Measurements from ENCODE around the gene LMNTD2.

LMNTD2 gene

DNA sequence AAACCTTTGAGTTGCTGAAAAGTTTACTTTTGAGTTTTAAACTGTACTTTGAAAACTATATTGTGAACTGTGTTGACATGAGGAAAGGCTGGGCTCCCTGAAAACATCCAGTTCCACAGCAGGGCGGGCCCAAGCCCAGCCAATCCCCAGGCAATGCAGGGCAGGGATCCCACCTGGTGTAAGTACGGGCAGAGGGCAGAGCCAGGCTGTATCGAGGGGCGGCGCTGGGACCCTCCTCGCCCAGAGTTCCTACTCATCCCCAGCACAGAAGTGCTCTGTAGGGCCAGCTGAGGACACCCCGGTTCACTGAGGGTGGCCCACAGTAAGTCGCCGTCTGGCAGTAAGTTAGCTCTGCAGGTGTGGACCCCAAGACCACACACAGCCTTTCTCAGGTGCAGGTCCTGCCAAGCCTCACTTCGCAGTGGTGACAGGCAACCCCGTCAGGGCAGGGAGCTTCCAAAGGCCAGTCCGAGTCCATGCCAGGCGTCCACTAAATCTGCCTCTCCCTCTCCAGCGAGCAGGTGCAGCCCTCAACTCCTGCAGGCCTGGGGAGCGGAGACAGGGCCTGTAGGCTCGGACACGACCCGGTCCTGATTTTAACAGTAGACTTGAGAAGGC, 6.6 kb upstream of the LMNTD2 start:
- H3K9me3 Mint-ChIP-seq: no peaks in the 10 kb centered on the region
- DNase-seq (no peak), ATAC-seq (replicated peaks) (no peak)
- H3K27ac Mint-ChIP-seq: no peak overlapping the region
- peak overlapping the region; percentile 64 to 65 for H3K4me3 Mint-ChIP-seq
- peaks cover 8% of the 10 kb centered on the region in 2 donors for H3K36me3 Mint-ChIP-seq
- no peaks in the 10 kb centered on the region for H3K27me3 Mint-ChIP-seq
- H3K4me1 Mint-ChIP-seq: peaks cover 4 to 6% of the 10 kb centered on the region in 2 donors

DNA sequence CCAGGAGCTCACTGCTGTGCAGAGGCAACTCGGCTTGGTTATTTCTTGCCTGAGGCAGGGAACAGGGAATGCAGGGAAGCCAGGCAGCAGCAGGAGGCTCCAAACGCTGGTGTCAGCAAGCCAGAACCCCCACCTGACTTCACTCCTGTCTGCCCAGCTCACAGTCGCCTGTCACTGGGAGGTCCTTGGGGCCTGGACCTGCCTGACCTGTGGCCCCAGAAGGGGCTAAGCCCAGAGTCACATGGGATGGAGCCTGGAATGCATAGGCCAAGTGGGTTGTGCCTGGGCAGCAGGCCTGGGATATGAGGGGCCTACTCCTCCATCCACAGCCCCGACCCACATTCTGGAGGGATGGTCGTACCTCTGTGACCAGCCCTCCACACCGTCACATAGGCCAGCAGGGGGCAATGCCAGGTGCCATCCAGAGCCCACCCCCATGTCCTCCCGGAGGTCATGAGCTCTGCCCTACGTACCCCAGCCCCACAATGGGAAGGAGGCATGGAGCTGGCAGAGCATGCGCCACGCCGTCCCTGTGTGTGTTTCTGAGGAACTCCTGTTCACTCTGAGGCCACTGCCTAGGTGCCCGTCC, 5.5 kb upstream of the LMNTD2 start:
- H3K9me3 Mint-ChIP-seq: no peaks in the 10 kb centered on the region
- ATAC-seq (replicated peaks): no peak
- no peak for DNase-seq
- H3K36me3 Mint-ChIP-seq: peaks cover 8% of the 10 kb centered on the region in 2 donors
- H3K27ac Mint-ChIP-seq: no peak overlapping the region
- no peaks in the 10 kb centered on the region for H3K27me3 Mint-ChIP-seq
- H3K4me1 Mint-ChIP-seq: peaks cover 8 to 13% of the 10 kb centered on the region in 2 donors
- no peak overlapping the region for H3K4me3 Mint-ChIP-seq

DNA sequence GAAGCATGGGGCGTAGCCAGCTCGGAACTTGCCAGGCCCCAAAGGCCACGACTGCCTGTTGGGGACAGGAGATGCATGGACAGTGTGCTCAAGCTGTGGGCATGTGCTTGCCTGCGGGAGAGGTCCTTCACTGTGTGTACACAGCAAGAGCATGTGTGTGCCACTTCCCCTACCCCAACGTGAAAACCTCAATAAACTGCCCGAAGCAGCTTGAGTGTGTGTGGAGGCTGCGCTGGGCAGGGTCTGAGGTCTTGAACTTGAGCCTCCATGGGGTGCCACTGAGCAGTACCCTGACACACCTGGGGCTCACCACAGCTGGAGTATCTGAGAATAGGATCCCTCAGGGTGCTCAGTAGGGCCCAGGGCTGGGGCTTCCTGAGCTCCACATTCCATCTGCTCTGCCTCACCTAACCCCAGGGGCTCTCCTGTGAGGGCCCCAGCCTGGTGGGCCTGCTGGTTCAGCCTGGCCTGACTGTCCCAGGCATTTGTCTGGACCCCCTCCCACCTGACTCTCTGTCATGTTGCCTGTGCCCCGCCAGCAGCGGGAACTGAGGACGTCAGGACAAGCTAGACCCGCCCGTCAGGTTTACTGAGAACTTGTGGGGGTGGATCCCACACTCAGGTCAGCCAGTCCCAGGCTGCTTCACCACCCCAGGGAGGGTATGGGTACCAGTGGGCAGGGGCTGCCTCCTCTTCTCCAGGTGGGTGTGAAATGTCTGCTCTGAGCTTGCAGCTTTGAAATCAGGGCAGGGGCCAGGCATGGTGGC, 3.5 kb upstream of the LMNTD2 start:
- no peak for DNase-seq
- Mint-ChIP-seq H3K9me3 (no peaks in the 10 kb centered on the region), H3K4me1 (peaks cover 16 to 17% of the 10 kb centered on the region in 2 donors), H3K27me3 (no peaks in the 10 kb centered on the region), H3K27ac (no peak overlapping the region), H3K4me3 (no peak overlapping the region), H3K36me3 (peaks cover 8% of the 10 kb centered on the region in 2 donors)
- no peak for ATAC-seq (replicated peaks)

DNA sequence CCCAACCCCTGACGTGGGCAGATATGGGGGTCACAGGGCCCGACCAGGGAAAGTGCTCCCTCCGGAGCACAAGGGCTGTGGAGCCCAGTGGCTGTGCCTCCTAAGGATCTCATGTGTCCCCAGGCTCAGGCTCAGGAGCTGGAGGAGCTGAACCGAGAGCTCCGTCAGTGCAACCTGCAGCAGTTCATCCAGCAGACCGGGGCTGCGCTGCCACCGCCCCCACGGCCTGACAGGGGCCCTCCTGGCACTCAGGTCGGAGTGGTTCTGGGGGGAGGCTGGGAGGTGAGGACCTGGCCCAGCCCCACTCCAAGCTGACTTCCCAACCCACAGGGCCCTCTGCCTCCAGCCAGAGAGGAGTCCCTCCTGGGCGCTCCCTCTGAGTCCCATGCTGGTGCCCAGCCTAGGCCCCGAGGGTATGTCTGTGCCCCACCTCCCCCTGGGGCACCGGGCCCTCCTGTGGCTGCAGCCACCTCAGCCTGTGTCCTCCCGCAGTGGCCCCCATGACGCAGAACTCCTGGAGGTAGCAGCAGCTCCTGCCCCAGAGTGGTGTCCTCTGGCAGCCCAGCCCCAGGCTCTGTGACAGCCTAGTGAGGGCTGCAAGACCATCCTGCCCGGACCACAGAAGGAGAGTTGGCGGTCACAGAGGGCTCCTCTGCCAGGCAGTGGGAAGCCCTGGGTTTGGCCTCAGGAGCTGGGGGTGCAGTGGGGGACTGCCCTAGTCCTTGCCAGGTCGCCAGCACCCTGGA, 2.7 kb upstream of the LMNTD2 start:
- Mint-ChIP-seq H3K36me3 (peaks cover 8% of the 10 kb centered on the region in 2 donors), H3K4me1 (peaks cover 16% of the 10 kb centered on the region in 2 donors), H3K27ac (no peak overlapping the region), H3K9me3 (no peaks in the 10 kb centered on the region), H3K4me3 (no peak overlapping the region), H3K27me3 (no peaks in the 10 kb centered on the region)
- DNase-seq: no peak
- ATAC-seq (replicated peaks): no peak

DNA sequence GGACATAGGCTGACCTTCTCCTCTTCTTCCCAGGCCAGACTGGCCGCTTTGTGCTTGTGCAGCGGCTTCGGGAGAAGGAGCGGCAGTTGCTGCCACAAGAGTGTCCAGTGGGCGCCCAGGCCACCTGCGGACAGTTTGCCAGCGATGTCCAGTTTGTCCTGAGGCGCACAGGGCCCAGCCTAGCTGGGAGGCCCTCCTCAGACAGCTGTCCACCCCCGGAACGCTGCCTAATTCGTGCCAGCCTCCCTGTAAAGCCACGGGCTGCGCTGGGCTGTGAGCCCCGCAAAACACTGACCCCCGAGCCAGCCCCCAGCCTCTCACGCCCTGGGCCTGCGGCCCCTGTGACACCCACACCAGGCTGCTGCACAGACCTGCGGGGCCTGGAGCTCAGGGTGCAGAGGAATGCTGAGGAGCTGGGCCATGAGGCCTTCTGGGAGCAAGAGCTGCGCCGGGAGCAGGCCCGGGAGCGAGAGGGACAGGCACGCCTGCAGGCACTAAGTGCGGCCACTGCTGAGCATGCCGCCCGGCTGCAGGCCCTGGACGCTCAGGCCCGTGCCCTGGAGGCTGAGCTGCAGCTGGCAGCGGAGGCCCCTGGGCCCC, 1.6 kb upstream of the LMNTD2 start:
- H3K27me3 Mint-ChIP-seq: peaks cover 0 to 3% of the 10 kb centered on the region in 2 donors
- no peak overlapping the region for H3K27ac Mint-ChIP-seq
- H3K36me3 Mint-ChIP-seq: peaks cover 8% of the 10 kb centered on the region in 2 donors
- no peak for DNase-seq
- no peak for ATAC-seq (replicated peaks)
- H3K9me3 Mint-ChIP-seq: no peaks in the 10 kb centered on the region
- peaks cover 16% of the 10 kb centered on the region in 2 donors for H3K4me1 Mint-ChIP-seq
- peak overlapping the region in 1 of 2 donors; percentile 92 for H3K4me3 Mint-ChIP-seq

DNA sequence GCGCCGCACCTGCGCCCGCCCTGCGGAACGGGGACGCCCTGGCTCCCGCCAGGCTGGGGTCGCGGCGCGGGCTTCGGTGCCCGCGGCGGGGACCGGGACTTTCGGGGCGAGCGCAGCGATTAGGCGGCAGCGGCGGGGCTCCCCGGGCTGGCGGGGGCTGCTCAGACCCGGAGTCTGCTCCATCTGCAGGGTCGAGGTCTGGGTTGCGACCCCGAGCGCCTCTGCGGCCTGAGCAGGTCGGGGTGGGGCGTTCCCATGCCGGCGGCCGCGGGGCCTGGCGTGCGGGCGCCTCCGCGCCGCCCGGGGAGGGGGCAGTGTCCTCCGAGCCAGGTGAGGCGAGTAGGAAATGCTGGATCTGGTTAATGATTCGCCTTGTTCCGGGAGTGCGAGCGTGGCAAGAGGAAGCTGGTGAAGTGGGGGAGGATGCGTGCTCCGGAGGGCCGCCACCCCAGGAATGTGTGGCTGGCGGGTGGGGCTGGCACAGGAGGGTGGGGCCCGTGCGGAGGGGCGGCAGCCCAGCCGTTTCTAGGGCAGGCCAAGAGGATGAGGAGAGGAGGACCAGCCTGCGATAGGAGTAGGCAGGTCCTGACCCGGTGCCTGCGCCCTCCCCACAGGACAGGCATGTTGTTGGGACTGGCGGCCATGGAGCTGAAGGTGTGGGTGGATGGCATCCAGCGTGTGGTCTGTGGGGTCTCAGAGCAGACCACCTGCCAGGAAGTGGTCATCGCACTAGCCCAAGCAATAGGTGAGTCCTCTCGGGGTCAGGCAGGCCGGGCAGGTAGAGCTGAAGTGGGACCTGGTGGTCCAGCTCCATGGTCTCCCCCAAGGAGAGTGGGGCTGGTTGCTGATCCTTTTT, 838 bp upstream of the LMNTD2 start:
- H3K27me3 Mint-ChIP-seq: peaks cover 3% of the 10 kb centered on the region in 2 donors
- peak overlapping the region; percentile 84 to 92 for H3K4me3 Mint-ChIP-seq
- H3K9me3 Mint-ChIP-seq: no peaks in the 10 kb centered on the region
- H3K36me3 Mint-ChIP-seq: peaks cover 8% of the 10 kb centered on the region in 2 donors
- DNase-seq: no peak
- peaks cover 16% of the 10 kb centered on the region in 2 donors for H3K4me1 Mint-ChIP-seq
- peak; percentile 40 for ATAC-seq (replicated peaks)
- peak overlapping the region; percentile 63 for H3K27ac Mint-ChIP-seq

DNA sequence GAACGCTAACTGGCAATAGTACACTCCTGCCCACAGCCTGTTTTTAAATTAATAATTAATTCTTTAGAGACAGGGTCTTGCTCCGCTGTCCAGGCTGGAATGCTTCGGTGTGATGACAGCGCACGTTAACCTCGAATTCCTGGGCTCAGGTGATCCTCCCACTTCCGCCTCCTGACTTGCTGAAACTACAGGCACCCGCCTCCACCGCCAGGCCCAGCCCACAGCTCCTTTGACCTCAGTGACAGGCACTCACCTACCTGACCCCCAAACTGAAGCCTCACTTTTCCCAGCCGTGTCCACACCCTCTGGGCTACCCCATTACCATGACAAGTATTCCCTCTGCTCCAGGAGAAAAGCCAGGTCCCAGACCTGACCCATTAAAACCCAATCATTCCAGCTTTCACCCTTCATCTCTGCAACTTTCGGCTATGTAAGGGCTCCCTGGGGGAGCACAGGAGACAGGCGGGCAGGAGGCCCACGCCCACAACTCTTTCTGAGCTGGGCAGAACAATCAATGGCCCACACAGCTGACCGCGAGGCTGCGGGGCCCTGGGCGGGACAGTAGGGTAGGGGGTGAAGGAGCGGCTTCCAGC, 730 bp downstream of the LMNTD2 start:
- no peak for ATAC-seq (replicated peaks)

DNA sequence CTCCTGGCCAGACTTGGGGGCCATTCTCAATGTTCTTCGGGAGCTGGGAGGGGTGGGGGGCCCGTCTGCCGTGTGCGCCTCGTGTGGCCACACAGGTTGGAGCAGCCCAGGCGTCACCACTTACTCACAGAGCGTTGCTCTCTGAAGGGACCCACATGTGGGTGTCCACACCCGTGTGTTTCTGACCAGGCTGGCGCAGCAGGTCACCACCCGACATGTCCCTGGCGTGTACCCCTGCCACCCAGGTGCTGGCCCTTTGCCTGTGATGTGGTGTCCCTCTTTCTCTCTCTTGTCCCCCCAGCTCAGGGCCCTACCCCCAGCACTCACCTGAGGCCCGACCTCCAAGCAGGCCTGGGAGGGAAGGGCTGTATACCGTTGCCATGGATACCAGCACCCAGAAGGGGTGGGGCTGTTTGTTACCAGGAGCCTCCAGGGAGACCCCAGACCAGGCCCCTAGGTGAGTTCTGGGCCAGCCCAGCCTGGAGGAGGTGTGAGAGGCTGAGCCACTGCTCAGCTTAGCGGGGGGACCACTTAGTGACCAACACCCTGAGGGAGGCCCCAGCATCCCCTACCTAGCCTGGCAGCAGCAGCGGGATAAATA, 1.4 kb downstream of the LMNTD2 start:
- ATAC-seq (replicated peaks): no peak

More for the DNA sequence above, 730 bp downstream of the LMNTD2 start:
- Mint-ChIP-seq H3K9me3 (no peaks in the 10 kb centered on the region), H3K27ac (peak overlapping the region; percentile 82), H3K4me1 (peaks cover 16% of the 10 kb centered on the region in 2 donors), H3K27me3 (peaks cover 3 to 6% of the 10 kb centered on the region in 2 donors), H3K4me3 (peak overlapping the region; percentile 78 to 92), H3K36me3 (peaks cover 8% of the 10 kb centered on the region in 2 donors)
- no peak for DNase-seq

DNA sequence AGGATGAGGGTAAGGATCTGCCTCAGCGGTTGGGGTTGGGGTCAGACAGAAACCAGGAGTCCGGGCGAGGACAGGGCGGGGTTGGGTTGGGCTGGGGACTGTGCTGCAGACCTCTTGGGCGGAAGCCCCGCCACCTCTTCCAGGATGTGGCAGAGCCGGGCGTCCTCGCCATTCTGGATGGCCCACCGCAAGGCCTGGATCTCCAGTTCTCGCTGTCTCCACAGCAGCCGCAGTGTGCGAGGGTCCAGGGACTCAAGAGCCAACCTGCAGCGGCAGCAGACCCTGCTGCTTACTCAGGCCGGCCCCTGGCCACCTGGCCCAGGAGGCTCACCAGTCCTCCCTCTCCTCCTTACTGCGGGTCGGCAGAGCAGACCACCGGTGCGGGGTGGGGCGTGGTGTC, 2.0 kb downstream of the LMNTD2 start:
- H3K27ac Mint-ChIP-seq: no peak overlapping the region

More for the DNA sequence above, 1.4 kb downstream of the LMNTD2 start:
- H3K36me3 Mint-ChIP-seq: peaks cover 5% of the 10 kb centered on the region in 2 donors
- H3K27me3 Mint-ChIP-seq: peaks cover 3 to 6% of the 10 kb centered on the region in 2 donors
- no peak overlapping the region for H3K27ac Mint-ChIP-seq
- H3K9me3 Mint-ChIP-seq: no peaks in the 10 kb centered on the region
- H3K4me1 Mint-ChIP-seq: peaks cover 16 to 18% of the 10 kb centered on the region in 2 donors
- peak overlapping the region in 1 of 2 donors; percentile 41 for H3K4me3 Mint-ChIP-seq
- no peak for DNase-seq

DNA sequence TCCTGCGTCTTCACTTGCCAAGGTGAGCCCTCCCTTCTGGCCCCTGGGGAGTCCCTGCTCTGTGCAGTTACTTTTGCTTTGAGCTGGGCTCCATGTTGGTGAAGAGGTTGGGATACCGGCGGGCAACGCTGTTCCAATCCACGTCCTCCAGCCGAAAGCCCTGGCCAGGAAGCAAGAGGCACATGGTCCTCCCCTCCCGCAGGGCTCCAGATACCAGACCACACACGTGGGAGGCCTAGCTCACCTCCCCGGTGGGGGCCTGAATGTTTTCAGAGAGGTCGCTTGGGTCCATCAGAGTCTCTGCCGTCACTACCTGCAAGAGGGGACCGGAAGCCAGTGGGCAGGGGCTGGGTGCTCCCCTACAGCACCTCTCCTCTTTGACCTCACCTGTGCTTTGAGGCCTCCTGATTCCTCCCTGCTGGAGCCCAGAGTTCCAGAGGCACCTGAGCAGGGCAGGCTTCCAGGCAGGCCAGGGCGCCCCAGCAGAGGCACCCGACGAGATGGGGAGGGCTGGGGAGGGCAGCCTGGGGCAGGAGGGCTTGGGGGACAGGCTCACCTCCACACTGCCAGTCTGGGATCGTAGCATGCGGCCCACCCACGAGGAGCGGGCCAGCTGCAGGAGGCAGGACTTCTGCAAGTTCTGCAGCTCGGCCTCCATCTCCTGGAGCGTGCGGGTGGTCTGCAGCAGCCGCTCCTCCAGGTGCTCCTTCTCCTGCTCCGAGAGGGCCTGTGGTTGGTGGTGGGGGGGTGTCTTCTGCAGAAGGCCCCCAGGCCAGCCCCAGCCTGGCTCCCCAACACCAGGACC, 3.0 kb downstream of the LMNTD2 start:
- Mint-ChIP-seq H3K9me3 (no peaks in the 10 kb centered on the region), H3K27me3 (peaks cover 3 to 6% of the 10 kb centered on the region in 2 donors), H3K4me1 (peaks cover 12 to 28% of the 10 kb centered on the region in 2 donors), H3K36me3 (no peaks in the 10 kb centered on the region), H3K4me3 (no peak overlapping the region), H3K27ac (no peak overlapping the region)
- DNase-seq: no peak
- ATAC-seq (replicated peaks): no peak

More for the DNA sequence above, 2.0 kb downstream of the LMNTD2 start:
- H3K9me3 Mint-ChIP-seq: no peaks in the 10 kb centered on the region
- peaks cover 13 to 24% of the 10 kb centered on the region in 2 donors for H3K4me1 Mint-ChIP-seq
- no peak overlapping the region for H3K4me3 Mint-ChIP-seq
- peaks cover 1 to 2% of the 10 kb centered on the region in 2 donors for H3K36me3 Mint-ChIP-seq
- no peak for ATAC-seq (replicated peaks)
- DNase-seq: no peak
- peaks cover 3 to 6% of the 10 kb centered on the region in 2 donors for H3K27me3 Mint-ChIP-seq

DNA sequence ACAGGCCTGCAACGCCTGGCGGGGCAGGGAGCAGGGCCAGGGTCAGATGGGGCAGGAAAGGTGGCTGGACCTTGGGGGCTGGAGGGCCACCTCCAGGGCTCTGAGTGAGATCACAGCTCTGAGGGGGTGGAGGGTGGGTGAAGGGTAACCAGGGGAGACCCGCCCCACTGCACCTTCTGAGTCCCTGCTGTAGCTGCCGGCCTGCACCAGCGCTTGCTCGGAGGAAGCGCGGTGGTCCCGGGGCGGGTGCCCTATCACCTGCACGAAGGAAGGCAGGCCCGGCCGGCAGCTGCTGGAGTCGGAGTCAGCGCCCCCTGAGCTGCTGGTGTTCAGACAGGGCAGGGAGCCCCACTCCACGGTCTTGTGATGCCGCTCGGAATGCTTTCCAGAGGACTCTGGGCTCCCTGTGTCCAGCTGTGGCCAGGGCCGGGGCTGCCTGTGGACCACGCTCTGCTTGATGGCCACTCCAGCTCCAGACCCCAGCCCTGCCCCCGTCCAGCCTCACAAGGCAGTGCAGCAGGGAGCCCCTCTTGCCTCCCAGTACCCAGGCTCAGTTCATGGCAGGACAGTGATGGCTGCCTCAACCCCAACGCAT, 3.8 kb downstream of the LMNTD2 start:
- Mint-ChIP-seq H3K27ac (peak overlapping the region; percentile 28), H3K9me3 (no peaks in the 10 kb centered on the region), H3K4me3 (no peak overlapping the region), H3K4me1 (peaks cover 12 to 27% of the 10 kb centered on the region in 2 donors), H3K36me3 (no peaks in the 10 kb centered on the region), H3K27me3 (peaks cover 3 to 6% of the 10 kb centered on the region in 2 donors)
- no peak for DNase-seq
- no peak for ATAC-seq (replicated peaks)

Data from stimulated activated naive B cell treated with anti-CD40 and anti-IgM and Interleukin-4, amounts not matched to agents 10 μg/mL and 1 μg/mL and 100 μg/mL, for 72 hours (primary cell).